B cell (primary cell): ENCODE data around the gene F12. TPM values are rescaled to one million over a fixed set of nuclear protein-coding genes. Genes with fewer than 3 reads are reported as not detected.

Experiments used
- ATAC-seq: fragments of 200-7000 bp; cut with Tn5 transposase; one replicate; pipeline ENCODE4 v1.10.0; 2021; ENCODE audit warnings: low read depth, mild to moderate bottlenecking, moderate number of reproducible peaks, moderate library complexity
- CTCF ChIA-PET: fragments of 350-600 bp; sonication (Branson Sonifier 250); formaldehyde crosslinking; loops from one replicate; lab custom pipeline; 2021; ENCODE audit warnings: antibody characterized with exemption, inconsistent platforms; lab: Charles Lee
- POLR2A ChIA-PET: fragments of 350-600 bp; sonication (Branson Sonifier 250); formaldehyde crosslinking; loops from one replicate; lab custom pipeline; 2021; ENCODE audit warnings: antibody characterized with exemption; lab: Charles Lee
- DNase-seq: peaks from one replicate; pipeline ENCODE4 v3.0.0; 2013
- H2AFZ ChIP-seq: 2 replicates; pipeline ENCODE4 v1.6.1; 2012; ENCODE audit warnings: mild to moderate bottlenecking, low read depth, low read length; ENCODE audit not compliant: insufficient read depth, poor library complexity, severe bottlenecking
- H3K27ac ChIP-seq, 2 donors: 1 replicate in 1 of 2; 2 replicates in 1 of 2; pipeline ENCODE4 v1.5.1; 2012 to 2013; ENCODE audit warnings: low read length in 2 of 2, mild to moderate bottlenecking in 2 of 2, moderate library complexity in 1 of 2
- H3K27me3 ChIP-seq, 4 experiments: fragments of 200-600 bp in 1 of 4; sonication (generic) in 1 of 4; replicated peaks in 1 of 4; 1 replicate in 2 of 4; 2 replicates in 2 of 4; pipeline versions ENCODE4 v1.6.1 to v1.7.0; 2013 to 2016; ENCODE audit warnings: low read length in 3 of 4, mild to moderate bottlenecking in 2 of 4, mixed read lengths in 1 of 4, moderate library complexity in 1 of 4; ENCODE audit not compliant: insufficient read depth in 4 of 4, control insufficient read depth in 3 of 4; ENCODE audit errors: control extremely low read depth in 1 of 4
- H3K36me3 ChIP-seq, 2 experiments: replicated peaks in 1 of 2; 1 replicate in 1 of 2; 2 replicates in 1 of 2; pipeline versions ENCODE4 v1.6.1 to v1.7.1; 2013; ENCODE audit warnings: low read length in 1 of 2; ENCODE audit not compliant: insufficient read depth in 2 of 2, control insufficient read depth in 1 of 2; ENCODE audit errors: control extremely low read depth in 1 of 2, extremely low read depth in 1 of 2
- H3K4me1 ChIP-seq, 2 donors: fragments of 200-600 bp in 1 of 2; sonication (generic) in 1 of 2; 1 replicate in 1 of 2; 2 replicates in 1 of 2; pipeline versions ENCODE4 v1.5.1 to v1.6.1; 2013 to 2017; ENCODE audit warnings: low read length in 2 of 2; ENCODE audit not compliant: control insufficient read depth in 2 of 2, insufficient read depth in 2 of 2
- H3K4me2 ChIP-seq: replicated peaks from 2 replicates; pipeline ENCODE3; 2012; ENCODE audit warnings: mild to moderate bottlenecking, low read depth, low read length; ENCODE audit not compliant: poor library complexity, severe bottlenecking
- H3K4me3 ChIP-seq, 5 experiments: fragments of 200-600 bp in 1 of 5; sonication (generic) in 1 of 5; 1 replicate in 3 of 5; 2 replicates in 2 of 5; pipeline versions ENCODE4 v1.5.1 to v1.7.0; 2011 to 2016; ENCODE audit warnings: low read length in 4 of 5, mild to moderate bottlenecking in 4 of 5, low read depth in 2 of 5, control low read depth in 1 of 5, moderate library complexity in 1 of 5; ENCODE audit not compliant: insufficient read depth in 1 of 5; ENCODE audit errors: control extremely low read depth in 1 of 5, extremely low read depth in 1 of 5
- H3K79me2 ChIP-seq: fragments of 200-600 bp; sonication (generic); one replicate; pipeline ENCODE4 v1.6.0; 2016; ENCODE audit warnings: low read length; ENCODE audit not compliant: control insufficient read depth, insufficient read depth
- H3K9ac ChIP-seq: fragments of 200-600 bp; sonication (generic); 2 replicates; pipeline ENCODE4 v1.6.1; 2017; ENCODE audit warnings: mild to moderate bottlenecking, low read length, moderate library complexity
- H3K9me3 ChIP-seq, 3 donors: one replicate each; pipeline versions ENCODE4 v1.6.1 to v1.7.1; 2013; ENCODE audit warnings: low read length in 2 of 3; ENCODE audit not compliant: control insufficient read depth in 2 of 3, insufficient read depth in 1 of 3; ENCODE audit errors: control extremely low read depth in 1 of 3
- H4K20me1 ChIP-seq: 2 replicates; pipeline ENCODE4 v1.6.0; 2012; ENCODE audit warnings: mild to moderate bottlenecking, low read length; ENCODE audit not compliant: insufficient read depth, control insufficient read depth, poor library complexity, severe bottlenecking
- H3K27ac Mint-ChIP-seq: one replicate; pipeline ENCODE4 v1.8.0; 2021; ENCODE audit warnings: mixed read lengths
- H3K27me3 Mint-ChIP-seq: one replicate; pipeline ENCODE4 v1.8.0; 2021; ENCODE audit warnings: mixed read lengths
- H3K4me1 Mint-ChIP-seq: one replicate; pipeline ENCODE4 v1.8.0; 2021; ENCODE audit warnings: mixed read lengths
- H3K4me3 Mint-ChIP-seq: one replicate; pipeline ENCODE4 v1.8.0; 2021; ENCODE audit warnings: mixed read lengths
- H3K9me3 Mint-ChIP-seq: one replicate; pipeline ENCODE4 v1.8.0; 2022; ENCODE audit warnings: mixed read lengths; ENCODE audit not compliant: insufficient read depth
- CTCF ChIP-seq: fragments of 200-600 bp; IDR thresholded peaks from one replicate; pipeline ENCODE4 v1.8.0; 2022; ENCODE audit warnings: antibody characterized with exemption, mild to moderate bottlenecking
- EZH2 ChIP-seq: IDR thresholded peaks from 2 replicates; pipeline ENCODE4 v1.6.1; 2012; ENCODE audit warnings: borderline replicate concordance, low read depth, mild to moderate bottlenecking, moderate library complexity, low read length; ENCODE audit not compliant: insufficient read depth, poor library complexity, severe bottlenecking
- WGBS: methylation state at CpG from one replicate; pipeline ENCODE4 v1.1.5; 2013; ENCODE audit warnings: missing lambda C conversion rate; ENCODE audit not compliant: insufficient coverage; 5-methylcytosine and 5-hydroxymethylcytosine counted together
- intact Hi-C: fragments of 100-400 bp; cut with micrococcal nuclease; formaldehyde crosslinking; loops from one replicate; pipeline ENCODE4 v1.10.0; 2022
- polyA plus RNA-seq: library from polyadenylated mRNA; depleted of rRNA; stranded (reverse); fragments of >200 nt; gene quantifications from 2 replicates; pipeline ENCODE4 v1.2.3, GENCODE V29; 2012
- total RNA-seq, 2 donors: library from RNA; stranded (reverse); fragments of 120-200 nt in 1 of 2; gene quantifications; 1 replicate in 1 of 2; 2 replicates in 1 of 2; pipeline versions ENCODE4 v1.2.3 to v1.2.4, GENCODE V29; 2013 to 2022

F12 gene
- total and polyA plus RNA-seq, 2 donors (not counting 1 experiment from before 2014, with no cell fraction given): 3.1 TPM; not detected in 1

GRCh38 chr5:177362610-177363507 is 46.5 kb downstream of the F12 start:
- Histone ChIP-seq H3K4me3 (peak overlapping the region in 4 of 5 experiments; percentile 35 to 52 (median 48)), H3K27me3 (no peaks in the 10 kb centered on the region), H3K27ac (peak overlapping the region; percentile 39 to 50), H3K9ac (peak overlapping the region; percentile 54), H2AFZ (peak overlapping the region; percentile 66), H3K79me2 (peaks cover 86% of the 10 kb centered on the region), H3K4me2 (peak overlapping the region; percentile 81), H3K9me3 (no peaks in the 10 kb centered on the region), H3K36me3 (peaks cover 0 to 40% of the 10 kb centered on the region in 2 experiments), H3K4me1 (peaks cover 48 to 64% of the 10 kb centered on the region in 2 donors), H4K20me1 (peaks cover 95% of the 10 kb centered on the region)
- TF ChIP-seq EZH2 (no peak), CTCF (no peak)
- ChIA-PET POLR2A (interaction anchor here (2.5 kb wide), 1 partner anchor 11 kb away, joined by 14 read pairs; the partner anchor contains the start of gene LMAN2), CTCF (interaction anchor here (0.9 to 2.8 kb wide), 6 partner anchors 8 to 94 kb away, joined by 3 to 16 read pairs (median 4); partner anchors contain the start of gene LMAN2)
- peak overlapping the region; percentile 93 for H3K27ac Mint-ChIP-seq
- peak; percentile 75 for DNase-seq
- WGBS: 8% methylated on average over 55 of the region's 59 CpGs
- peaks cover 63% of the 10 kb centered on the region for H3K4me1 Mint-ChIP-seq
- H3K4me3 Mint-ChIP-seq: peak overlapping the region; percentile 86
- H3K27me3 Mint-ChIP-seq: no peaks in the 10 kb centered on the region
- no peaks in the 10 kb centered on the region for H3K9me3 Mint-ChIP-seq
- intact Hi-C loops: no loop called here
- ATAC-seq: peak; percentile 77

- intact Hi-C loops: no loop called here
- H3K4me2 ChIP-seq: peak overlapping the region; percentile 81
- no peaks in the 10 kb centered on the region for H3K9me3 ChIP-seq
- ATAC-seq (no peak), DNase-seq (no peak)
- peaks cover 89% of the 10 kb centered on the region for H4K20me1 ChIP-seq
- ChIA-PET POLR2A (interaction anchor here (2.5 kb wide), 1 partner anchor 11 kb away, joined by 14 read pairs; the partner anchor contains the start of gene LMAN2), CTCF (interaction anchor here (0.7 to 2.8 kb wide), 7 partner anchors 8 to 95 kb away, joined by 3 to 16 read pairs (median 3); partner anchors contain the start of gene LMAN2)
- H3K36me3 ChIP-seq: peaks cover 0 to 34% of the 10 kb centered on the region in 2 experiments
- TF ChIP-seq CTCF: no peak
- TF ChIP-seq EZH2: no peak
- no peaks in the 10 kb centered on the region for H3K27me3 Mint-ChIP-seq
- H3K27ac Mint-ChIP-seq: peak overlapping the region; percentile 93
- no peak overlapping the region for H2AFZ ChIP-seq
- peaks cover 87% of the 10 kb centered on the region for H3K79me2 ChIP-seq
- H3K4me3 Mint-ChIP-seq: peak overlapping the region; percentile 86
- H3K4me1 ChIP-seq: peaks cover 51 to 68% of the 10 kb centered on the region in 2 donors
- H3K9ac ChIP-seq: peak overlapping the region; percentile 54
- no peaks in the 10 kb centered on the region for H3K27me3 ChIP-seq
- peak overlapping the region; percentile 39 to 50 for H3K27ac ChIP-seq
- no peaks in the 10 kb centered on the region for H3K9me3 Mint-ChIP-seq
- 76% methylated on average over 6 of the region's 8 CpGs for WGBS
- peaks cover 68% of the 10 kb centered on the region for H3K4me1 Mint-ChIP-seq
- H3K4me3 ChIP-seq: peak overlapping the region in 2 of 5 experiments; percentile 45 to 52
These were observed 47.1 kb downstream of the F12 start for GRCh38 chr5:177362292-177362609.
